Activated CD4-positive, CD25-positive, alpha-beta regulatory T cell treated with anti-CD3 and anti-CD28 coated beads, Interleukin-2, amount 50 U/mL, for 72 hours (primary cell): ENCODE measurements around the gene ALKBH4.
"Not testable (repeated sequence)": the region's sequence is repeated elsewhere in the genome, so short reads cannot be mapped to it uniquely, and the experiment has no call there.

ENCODE experiments used
- DNase-seq: peaks from one replicate; pipeline ENCODE4 v3.0.0; 2021

The ALKBH4 gene

DNA sequence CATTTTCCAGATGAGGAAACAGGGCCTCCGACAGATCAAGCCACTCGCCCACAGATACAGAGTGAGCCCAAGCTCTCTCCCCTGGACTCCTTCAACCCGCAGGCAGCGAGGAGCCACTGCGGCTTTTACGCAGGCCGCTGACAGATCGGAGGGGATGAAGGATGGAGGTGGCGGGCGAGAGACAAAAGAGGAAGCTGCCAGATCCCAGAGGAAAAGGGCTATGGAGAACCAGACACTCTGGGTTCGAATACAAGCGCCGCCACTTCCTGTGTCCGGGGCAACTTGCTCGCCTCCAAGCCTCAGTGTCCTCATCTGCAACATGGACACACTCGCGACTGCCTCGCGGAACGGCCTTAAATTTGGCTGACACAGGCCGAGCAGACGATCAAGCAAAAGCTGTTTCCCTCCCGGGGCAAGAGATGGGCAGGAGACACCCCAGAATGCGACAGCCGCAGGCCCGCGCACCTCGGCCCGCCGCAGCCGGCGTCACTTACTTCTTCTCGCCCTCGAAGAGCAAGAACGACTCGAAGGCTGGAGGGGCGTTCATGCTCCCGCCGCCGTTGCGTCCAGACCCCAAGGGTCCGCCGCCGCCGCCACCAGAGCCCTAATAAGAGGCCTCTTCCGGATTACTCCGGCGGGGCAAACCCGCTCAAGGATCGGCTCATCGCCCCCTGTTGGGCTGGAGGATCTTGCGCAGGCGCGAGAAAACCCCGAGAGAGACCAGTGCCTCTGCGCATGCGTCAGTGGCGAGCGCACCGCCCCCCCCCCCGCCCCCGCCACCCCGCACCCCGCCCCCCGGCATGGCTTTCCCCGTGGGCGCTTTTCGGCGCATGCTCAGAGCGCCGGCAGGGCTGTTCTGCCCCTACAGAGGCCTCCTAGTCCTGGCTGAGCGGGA is 13.9 kb upstream of the ALKBH4 start, which contains the start of gene POLR2J:
Gene POLR2J (minus strand): TSS at position 609 of the 895 bp plus-strand sequence. CDS start 62 bp downstream, at position 547.
- DNase-seq = peak; percentile 93

DNA sequence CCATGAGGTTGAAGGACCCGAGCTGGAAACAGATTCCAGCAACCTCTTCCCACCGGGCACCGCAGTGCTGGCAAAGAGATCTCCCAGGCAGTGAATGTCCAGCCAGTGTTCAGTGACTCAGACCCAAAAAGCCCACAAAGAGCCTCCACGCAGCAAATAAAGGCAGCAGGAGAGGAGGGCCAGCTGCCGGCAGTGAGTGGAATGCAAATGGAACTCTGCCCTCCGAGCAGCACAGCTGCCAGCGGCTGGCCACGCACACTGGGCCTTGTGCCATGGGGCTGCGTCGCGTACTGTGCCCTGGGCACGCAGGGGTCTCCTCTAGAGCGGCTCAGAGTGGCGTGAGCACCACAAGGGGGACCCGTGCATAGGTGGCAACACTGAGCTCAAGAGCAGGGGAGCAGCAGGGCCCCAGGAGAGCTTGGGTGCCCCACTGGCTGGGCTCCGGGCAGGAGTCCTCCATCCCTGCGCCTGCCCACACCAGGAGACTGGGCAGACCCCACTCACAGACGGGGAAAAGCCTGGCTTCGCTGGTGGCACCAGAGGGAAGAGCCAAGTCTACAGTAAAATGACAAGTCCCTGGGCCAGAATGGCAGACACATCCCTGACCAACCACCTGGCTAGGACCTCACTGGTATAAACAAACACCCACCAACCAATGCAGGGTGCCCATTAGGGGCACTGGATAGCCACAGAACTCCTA is 10.2 kb upstream of the ALKBH4 start:
- DNase-seq = peak; percentile 9

DNA sequence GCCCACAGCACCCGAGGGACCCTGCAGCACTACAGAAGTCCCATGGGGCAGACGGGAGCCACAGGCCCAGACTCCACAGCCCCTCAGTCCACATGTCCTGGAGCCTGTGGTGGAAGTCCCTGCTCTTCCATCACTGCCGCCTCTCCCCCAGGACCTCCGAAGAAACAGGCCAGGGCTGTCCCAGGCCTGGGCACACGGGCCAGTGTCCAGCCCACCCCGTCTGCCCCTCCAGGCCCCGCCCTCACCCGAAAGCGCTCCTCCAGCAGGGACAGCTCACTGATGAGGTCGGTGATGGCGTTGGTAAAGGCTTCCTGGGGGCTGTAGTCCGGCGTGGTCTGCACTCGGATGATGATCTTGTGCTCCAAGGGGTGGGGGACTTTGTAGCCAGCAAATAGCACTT is 9.5 kb upstream of the ALKBH4 start:
- not testable (repeated sequence) for DNase-seq

DNA sequence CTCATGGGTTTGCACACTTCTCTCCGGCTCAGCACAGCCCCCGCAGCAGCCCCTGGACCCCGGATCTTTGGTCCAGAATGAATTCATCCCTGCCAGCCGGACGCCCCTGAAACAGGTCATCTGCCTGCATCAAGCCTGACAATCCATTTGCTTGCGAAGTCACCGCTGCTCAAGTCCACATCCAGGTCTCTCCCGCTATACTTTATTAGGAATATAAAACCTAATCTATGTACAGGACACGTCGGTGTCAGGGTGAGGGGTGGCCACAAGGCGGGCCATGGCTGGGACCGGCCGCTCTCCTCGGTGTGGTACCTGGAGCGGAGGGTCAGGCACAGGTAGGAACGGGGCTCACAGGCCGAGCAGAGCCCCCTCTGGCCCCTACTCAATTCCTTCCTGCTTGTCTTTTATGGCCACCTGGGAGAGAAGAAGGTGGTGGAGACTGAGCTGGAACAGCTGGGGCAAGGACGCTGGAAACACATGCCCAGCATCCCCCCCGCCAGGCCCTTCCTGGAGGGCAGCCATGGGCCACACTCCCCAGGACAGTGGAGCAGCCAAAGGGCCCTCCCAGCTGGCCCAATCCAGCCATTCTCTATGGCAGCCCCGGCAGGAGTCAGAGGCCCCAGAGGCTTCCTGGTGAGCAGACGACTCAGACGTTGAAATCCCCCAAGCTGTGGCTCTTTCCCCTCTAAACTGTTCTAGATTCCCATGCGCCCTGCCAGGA is 8.8 kb upstream of the ALKBH4 start:
- DNase-seq = no peak

DNA sequence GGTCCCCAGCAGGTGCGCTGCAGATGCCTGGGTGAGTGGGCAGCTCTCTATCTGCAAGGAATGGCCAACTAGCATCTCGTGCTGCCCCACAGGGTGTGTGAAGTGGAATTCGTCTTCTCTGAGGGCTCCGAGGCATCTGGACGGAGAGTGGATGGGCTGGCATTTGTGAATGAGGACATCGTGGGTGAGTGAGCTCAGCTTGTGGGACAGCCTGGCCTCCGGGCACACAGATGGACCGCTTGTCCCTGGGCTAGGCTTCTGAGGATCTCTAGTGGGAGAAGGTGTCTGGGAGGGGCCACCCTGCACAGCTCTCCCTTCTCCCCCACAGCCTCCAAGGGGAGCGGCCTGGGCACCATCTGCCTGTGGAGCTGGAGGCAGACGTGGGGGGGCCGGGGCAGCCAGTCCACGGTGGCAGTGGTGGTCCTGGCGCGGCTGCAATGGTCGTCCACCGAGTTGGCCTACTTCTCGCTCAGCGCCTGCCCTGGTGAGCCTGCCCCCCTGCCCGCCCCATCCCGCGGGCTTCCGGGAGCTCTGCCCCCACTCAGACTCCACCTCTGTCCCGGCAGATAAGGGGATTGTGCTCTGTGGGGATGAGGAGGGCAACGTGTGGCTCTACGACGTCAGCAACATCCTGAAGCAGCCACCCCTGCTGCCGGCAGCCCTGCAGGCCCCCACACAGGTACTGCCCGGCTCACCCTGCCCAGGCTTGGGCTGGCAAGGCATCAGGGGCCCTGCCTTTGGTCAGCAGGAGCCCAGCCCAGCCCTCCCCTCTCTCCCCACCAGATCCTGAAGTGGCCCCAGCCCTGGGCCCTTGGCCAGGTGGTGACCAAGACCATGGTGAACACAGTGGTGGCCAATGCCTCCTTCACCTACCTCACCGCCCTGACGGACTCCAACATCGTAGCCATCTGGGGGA is 7.7 kb upstream of the ALKBH4 start:
- no peak for DNase-seq

DNA sequence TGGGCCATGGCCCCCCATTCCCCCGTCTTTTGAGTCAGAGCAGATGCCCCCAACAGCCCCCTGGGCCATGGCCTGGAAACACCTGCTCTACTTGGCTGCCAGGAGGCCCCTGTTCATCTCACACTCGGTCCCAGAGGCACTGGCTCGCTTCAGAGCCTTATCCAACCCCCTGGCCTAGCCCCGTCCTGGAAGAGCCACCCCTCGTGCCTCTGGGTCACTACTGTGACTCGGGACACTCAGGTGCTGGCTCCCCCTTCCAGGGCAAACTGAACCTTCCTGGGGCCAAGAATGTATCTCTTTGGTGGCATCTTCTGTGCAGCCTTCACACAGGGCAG is 7.1 kb upstream of the ALKBH4 start:
- DNase-seq = no peak

DNA sequence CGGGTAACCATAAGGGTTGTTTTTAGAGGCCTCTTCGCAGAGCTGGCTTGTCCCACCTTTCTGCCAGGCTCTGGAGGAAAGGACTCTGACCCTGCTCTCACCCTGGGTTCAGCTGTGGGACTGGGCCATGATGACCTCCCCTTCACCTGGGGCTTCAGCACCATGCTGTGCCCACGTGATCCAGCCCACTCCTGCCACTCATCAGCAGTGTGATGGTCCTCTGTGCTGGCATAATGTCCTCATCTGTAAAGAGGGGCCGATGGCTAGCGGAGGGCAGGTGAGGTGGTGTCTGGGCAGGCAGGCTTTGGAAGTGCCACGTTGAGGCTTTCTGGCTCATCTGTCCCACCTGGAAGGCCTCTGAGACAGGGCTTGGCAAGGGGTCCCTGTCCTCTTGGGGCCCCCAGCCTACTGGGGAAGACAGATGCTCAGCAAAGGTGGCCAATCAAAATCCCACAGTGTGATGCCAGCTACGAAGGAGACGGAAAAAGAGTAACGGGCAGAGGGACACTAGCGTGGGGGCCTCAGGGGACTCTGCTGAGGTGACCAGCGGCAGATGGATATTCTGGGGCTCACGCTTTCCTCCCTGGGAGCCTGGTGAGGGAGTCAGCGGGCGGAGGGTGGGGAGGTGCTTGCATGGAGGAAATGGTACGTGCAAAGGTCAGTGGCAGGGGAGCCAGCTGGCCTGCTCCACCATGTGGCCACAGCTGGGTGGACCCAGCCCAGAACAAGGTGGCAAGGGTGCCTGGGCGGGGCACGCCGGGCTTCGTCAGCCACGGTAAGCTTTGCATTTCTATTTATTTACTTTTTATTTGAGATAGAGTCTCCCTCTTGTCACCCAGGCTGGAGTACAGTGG is 5.5 kb upstream of the ALKBH4 start:
- no peak for DNase-seq

DNA sequence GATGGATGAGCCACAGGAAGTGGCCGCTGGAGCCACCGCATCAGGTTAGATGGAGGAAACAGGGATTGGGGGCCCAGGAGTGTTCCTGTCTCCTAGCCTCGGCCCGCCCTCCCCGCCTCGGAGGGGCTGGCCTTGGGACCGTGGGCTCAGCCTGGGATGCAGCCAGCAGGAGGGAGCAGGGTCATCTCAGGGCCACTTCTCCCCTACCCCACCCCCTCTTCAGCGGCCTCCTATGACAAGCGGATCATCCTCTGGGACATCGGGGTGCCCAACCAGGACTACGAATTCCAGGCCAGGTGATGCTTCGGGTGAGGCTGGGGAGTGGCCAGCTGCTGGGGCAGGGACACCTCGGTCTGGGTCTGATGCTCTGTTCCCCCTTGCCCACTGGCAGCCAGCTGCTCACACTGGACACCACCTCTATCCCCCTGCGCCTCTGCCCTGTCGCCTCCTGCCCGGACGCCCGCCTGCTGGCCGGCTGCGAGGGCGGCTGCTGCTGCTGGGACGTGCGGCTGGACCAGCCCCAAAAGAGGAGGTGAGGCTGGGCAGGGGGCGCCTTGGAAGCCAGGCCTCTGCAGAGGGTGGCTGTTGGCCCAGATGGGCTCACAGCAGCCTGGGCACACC is 4.8 kb upstream of the ALKBH4 start:
- DNase-seq = no peak

DNA sequence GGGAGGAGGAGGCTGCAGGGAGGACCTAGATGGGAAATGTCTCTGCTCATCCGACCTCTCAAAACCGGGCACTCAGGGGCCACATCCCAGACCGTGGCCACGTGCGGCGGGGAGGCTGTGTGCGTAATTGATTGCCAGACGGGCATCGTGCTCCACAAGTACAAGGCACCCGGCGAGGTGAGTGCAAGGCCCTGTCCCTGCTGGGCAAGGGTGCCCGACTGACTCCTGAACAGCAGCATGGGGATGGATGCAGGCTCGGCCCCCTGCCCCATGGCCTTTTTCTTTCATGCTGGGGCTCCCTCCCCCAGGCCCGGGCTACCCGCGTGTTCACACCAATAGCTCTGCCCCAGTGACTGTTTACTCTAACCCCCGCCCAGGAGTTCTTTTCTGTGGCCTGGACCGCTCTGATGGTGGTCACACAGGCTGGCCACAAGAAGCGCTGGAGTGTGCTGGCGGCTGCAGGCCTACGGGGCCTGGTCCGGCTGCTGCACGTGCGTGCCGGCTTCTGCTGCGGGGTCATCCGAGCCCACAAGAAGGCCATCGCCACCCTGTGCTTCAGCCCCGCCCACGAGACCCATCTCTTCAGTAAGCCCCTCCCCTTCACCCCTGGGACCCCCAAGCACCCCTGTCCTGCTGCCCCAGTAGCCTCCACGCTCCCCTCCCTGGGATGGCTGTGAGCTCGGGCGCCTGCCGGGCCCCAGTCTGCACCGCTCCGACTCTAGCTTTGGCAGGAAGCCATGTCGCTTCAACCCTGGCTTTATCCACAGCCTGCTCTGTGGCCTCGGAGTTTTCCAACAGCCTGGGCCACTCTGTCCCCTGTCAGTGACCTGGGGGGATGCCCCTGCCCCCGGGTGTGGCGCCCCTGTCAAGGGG is 4.1 kb upstream of the ALKBH4 start:
- DNase-seq = no peak

DNA sequence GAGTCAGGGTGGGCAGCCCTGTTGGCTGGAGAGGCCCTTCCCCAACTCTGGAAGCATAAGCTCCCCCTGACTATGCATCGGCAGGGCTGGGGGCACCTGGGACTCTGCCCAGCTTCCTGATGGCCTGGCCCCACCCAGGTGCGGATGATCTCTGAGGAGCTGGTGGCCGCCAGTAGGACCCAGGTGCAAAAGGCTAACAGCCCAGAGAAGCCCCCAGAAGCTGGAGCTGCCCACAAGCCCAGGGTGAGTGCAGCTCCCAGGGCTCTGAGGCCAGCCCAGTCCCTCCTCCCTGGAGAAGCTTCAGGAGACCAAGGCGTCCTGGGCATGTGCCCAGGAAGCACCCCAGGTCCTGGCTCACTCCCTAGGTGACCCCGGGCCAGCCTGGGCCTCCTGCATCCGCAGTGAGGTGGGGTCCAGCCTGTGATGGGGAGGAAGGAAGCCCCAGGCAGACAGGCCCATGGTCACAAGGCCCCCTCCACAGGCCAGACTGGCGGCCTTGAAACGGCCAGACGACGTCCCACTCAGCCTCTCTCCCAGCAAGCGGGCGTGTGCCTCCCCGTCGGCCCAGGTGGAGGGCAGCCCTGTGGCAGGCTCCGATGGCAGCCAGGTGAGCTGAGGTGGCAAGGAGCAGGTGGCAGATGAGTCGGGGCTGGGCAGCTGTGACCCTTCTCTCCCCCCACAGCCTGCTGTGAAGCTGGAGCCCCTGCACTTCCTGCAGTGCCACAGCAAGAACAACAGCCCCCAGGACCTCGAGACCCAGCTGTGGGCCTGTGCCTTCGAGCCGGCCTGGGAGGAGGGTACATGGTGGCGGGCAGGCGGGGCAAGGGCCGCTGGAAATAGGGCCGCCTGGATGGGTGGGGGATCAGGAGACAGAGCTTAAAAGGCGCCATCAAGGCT is 3.2 kb upstream of the ALKBH4 start:
- DNase-seq = no peak

DNA sequence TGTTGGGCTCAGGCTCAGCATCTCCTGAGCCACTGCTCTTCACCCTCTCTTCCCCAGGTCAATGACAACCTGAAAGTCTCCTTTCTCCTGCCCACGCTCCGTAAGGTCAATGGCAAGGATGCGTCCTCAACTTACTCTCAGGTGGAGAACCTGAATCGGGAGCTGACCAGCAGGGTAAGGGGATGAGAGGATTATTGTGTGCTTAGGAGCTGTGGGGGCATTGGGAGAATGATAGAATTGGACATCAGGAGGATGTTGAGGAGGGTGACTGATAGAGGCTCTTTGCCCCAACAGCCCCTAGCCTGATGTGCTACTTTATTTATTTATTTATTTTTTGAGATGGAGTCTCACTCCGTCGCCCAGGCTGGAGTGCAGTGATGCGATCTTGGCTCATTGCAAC is 1.4 kb upstream of the ALKBH4 start:
- no peak for DNase-seq

DNA sequence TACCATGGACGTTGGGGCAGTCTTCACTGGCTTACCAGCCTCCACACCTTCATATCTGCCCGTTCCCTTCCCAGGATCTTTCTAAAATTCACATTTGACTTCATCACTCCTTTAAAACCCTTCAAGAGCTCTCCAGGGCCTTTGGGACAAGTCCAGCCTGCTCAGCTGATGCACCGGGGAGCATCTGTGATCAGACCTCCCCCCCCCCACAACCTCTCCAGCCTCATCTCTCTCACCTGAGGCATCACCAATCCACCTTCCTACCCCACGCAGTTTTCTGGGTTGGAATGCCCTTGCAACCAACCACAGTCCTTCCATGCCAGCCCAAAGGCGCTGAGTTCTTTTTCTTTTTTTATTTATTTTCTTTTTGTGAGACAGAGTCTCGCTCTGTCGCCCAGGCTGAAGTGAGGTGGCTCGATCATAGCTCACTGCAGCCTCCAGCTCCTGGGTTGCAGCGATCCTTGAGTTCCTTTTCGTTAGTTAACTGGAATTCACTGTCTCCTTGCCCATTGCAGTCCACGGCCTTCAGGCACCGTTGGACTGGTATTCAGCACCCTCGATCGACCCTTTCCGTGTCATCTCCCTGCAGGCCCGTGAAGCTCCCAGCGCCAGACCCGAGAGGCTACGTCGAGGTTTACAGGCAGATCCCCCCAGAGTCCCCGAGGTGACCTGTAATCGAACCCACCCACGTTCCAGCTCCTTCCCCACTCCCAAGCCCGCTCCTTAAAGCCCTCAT is 654 bp downstream of the ALKBH4 start:
- DNase-seq = no peak

DNA sequence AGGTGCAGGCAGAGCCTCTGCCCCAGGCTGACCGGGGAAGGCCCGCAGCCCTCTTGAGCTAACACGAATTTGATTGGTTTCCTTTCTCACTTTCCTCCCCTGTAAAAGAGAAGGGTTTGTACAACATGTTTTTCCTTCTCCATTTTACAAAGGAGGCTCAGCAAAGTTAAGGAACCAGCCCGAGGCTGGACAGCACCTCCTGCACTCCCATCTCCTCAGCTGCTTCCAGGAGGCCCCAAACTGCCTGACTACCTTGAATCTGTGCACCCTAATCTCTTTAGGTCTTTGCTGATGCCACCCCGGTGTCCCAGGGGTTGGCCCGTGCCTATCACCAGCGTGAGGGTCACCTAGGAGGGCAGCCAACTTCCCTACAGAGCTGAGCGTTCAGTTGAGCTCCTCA is 4.2 kb downstream of the ALKBH4 start:
- no peak for DNase-seq

DNA sequence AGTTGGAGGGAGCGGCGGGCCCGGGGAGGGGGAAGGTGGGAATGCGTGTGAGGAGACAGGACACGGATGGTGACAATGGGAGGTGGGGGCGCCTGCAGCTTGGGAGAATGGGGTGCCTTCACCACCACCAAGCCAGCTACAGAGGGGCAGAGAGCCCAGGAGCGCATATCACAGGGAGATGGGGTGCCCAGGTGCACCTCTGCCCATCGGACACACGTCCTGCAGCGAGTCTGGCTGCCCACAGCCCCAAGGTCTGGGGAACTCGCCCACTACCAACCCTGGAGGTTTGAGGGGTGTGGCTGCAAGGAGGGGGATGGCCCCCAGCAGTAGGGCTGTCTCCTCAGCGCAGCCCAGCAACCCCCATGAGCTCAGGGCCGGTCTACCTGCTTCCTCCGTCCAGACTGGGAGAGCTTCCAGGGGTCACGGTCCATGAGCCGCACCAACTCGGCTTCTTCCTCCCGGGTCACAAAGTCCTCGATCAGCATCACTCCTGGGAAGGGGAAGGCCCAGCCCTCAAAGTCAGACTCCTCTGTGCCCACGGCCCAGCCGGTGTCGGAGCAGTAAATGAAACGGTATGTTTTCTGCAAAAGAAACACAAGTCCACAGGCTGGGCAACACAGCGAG is 5.3 kb downstream of the ALKBH4 start:
- no peak for DNase-seq

DNA sequence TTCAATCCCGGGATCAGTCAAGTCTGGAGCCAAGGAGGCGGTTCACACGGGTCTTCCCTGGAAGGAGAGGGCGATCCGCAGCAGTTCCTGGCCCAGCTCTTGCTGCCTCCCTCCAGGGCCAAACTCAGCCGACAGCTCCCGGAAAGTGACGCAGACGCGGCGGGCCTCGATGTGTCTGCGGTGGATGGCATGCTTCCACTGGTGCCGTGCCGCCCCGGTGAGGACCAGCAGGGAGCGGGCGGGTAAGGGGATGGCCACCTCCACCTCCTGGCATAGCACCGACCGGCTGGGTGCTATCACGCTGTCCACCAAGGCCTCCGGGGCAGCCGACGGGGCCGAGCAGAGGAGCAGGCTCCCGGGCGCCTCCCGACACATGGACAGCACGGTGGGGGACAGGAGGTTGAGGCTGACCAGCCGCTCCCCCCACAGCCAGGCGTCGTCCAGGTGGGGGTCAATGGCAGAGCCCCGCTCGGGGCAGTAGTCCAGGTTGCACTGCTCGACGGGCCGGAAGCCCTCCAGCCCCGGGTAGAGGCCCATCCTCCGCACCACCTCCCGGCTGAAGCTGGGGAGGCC is 7.2 kb downstream of the ALKBH4 start:
- DNase-seq = no peak

DNA sequence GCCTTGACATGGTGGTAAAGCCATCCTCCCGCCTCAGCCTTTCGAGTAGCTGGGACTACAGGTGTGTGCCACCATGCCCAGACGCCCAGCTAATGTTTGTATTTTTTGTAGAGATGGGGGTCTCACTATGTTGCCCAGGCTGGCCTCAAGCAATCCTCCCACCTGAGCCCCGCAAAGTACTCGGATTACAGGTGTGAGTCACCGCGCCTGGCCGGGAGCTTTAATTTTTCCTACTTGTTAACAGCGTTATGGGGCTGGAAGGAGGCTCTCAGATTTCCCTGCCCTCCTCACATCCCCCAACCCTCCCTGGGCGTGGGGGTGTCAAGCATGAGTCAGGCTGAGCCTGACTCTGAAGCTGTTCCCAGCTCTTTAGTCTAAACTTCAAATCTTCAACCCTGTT is 8.3 kb downstream of the ALKBH4 start:
- no peak for DNase-seq

DNA sequence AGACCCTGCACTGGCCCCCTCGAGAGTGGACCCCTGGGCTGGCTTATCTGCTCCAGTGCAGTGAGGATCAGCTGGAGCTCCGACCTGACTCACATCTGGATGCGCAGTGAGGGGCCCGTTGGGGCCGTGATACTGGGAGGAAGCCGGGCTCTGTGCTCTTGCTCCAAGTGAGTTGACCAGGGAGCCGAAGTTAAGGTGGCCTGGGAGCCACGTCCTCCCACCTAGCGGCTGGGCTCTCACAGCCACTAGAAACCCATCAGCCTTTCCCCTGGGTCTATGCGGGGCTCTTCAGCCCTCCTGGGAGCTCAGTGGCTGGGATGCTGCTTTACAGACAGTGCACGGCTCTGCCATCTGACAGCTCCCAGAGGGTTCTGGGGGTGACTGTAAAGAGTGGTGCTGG is 9.1 kb downstream of the ALKBH4 start:
- no peak for DNase-seq
